Measurements from ENCODE around the gene CILP2. TPM values are rescaled to one million over a fixed set of nuclear protein-coding genes. Genes with fewer than 3 reads are reported as not detected.

CILP2 gene
- total RNA-seq, 1 donor from 2014 or later: 0.23 TPM

GRCh38 chr19:19561946-19562664 lies 24.0 kb downstream of the CILP2 start:
- Mint-ChIP-seq H3K9me3 (ENCODE audit: unreplicated experiment) (no peaks in the 10 kb centered on the region), H3K27me3 (ENCODE audit: unreplicated experiment) (peaks cover 11% of the 10 kb centered on the region), H3K4me1 (ENCODE audit: unreplicated experiment) (peaks cover 5% of the 10 kb centered on the region), H3K4me3 (ENCODE audit: unreplicated experiment) (no peak overlapping the region), H3K36me3 (ENCODE audit: low read depth, unreplicated experiment) (no peaks in the 10 kb centered on the region), H3K27ac (ENCODE audit: unreplicated experiment) (no peak overlapping the region)
- no peak for DNase-seq (ENCODE audit: low spot score)
- TF ChIP-seq CTCF (IDR thresholded peaks at IDR 0.05; ENCODE audit: unreplicated experiment): no peak

GRCh38 chr19:19562665-19563347 lies 24.7 kb downstream of the CILP2 start:
- Mint-ChIP-seq H3K36me3 (ENCODE audit: low read depth, unreplicated experiment) (no peaks in the 10 kb centered on the region), H3K9me3 (ENCODE audit: unreplicated experiment) (no peaks in the 10 kb centered on the region), H3K27me3 (ENCODE audit: unreplicated experiment) (peaks cover 11% of the 10 kb centered on the region), H3K4me1 (ENCODE audit: unreplicated experiment) (peaks cover 5% of the 10 kb centered on the region), H3K27ac (ENCODE audit: unreplicated experiment) (no peak overlapping the region), H3K4me3 (ENCODE audit: unreplicated experiment) (no peak overlapping the region)
- no peak for DNase-seq (ENCODE audit: low spot score)
- TF ChIP-seq CTCF (IDR thresholded peaks at IDR 0.05; ENCODE audit: unreplicated experiment): no peak

- H3K36me3 Mint-ChIP-seq (ENCODE audit: low read depth, unreplicated experiment): no peaks in the 10 kb centered on the region
- TF ChIP-seq CTCF (IDR thresholded peaks at IDR 0.05; ENCODE audit: unreplicated experiment): no peak
- DNase-seq (ENCODE audit: low spot score): no peak
Observed at GRCh38 chr19:19563348-19563848, 25.3 kb downstream of the CILP2 start.

GRCh38 chr19:19566306-19566705 lies 28.2 kb downstream of the CILP2 start:
- H3K36me3 Mint-ChIP-seq (ENCODE audit: low read depth, unreplicated experiment): no peaks in the 10 kb centered on the region
- no peak for TF ChIP-seq CTCF (IDR thresholded peaks at IDR 0.05; ENCODE audit: unreplicated experiment)
- peaks cover 11% of the 10 kb centered on the region for H3K27me3 Mint-ChIP-seq (ENCODE audit: unreplicated experiment)
- no peaks in the 10 kb centered on the region for H3K4me1 Mint-ChIP-seq (ENCODE audit: unreplicated experiment)
- H3K9me3 Mint-ChIP-seq (ENCODE audit: unreplicated experiment): no peaks in the 10 kb centered on the region
- H3K27ac Mint-ChIP-seq (ENCODE audit: unreplicated experiment): no peak overlapping the region
- no peak overlapping the region for H3K4me3 Mint-ChIP-seq (ENCODE audit: unreplicated experiment)
- no peak for DNase-seq (ENCODE audit: low spot score)

More at GRCh38 chr19:19563348-19563848, 25.3 kb downstream of the CILP2 start:
- H3K4me3 Mint-ChIP-seq (ENCODE audit: unreplicated experiment): no peak overlapping the region
- H3K27ac Mint-ChIP-seq (ENCODE audit: unreplicated experiment): no peak overlapping the region
- no peaks in the 10 kb centered on the region for H3K9me3 Mint-ChIP-seq (ENCODE audit: unreplicated experiment)
- H3K27me3 Mint-ChIP-seq (ENCODE audit: unreplicated experiment): peaks cover 8% of the 10 kb centered on the region
- H3K4me1 Mint-ChIP-seq (ENCODE audit: unreplicated experiment): peaks cover 5% of the 10 kb centered on the region

GRCh38 chr19:19567391-19567790 lies 29.3 kb downstream of the CILP2 start:
- Mint-ChIP-seq H3K9me3 (ENCODE audit: unreplicated experiment) (no peaks in the 10 kb centered on the region), H3K27me3 (ENCODE audit: unreplicated experiment) (peaks cover 10% of the 10 kb centered on the region), H3K4me3 (ENCODE audit: unreplicated experiment) (no peak overlapping the region), H3K27ac (ENCODE audit: unreplicated experiment) (no peak overlapping the region), H3K36me3 (ENCODE audit: low read depth, unreplicated experiment) (no peaks in the 10 kb centered on the region), H3K4me1 (ENCODE audit: unreplicated experiment) (no peaks in the 10 kb centered on the region)
- no peak for TF ChIP-seq CTCF (IDR thresholded peaks at IDR 0.05; ENCODE audit: unreplicated experiment)
- DNase-seq (ENCODE audit: low spot score): no peak

Data from endothelial cell (in vitro differentiated cells).